ENCODE results near the gene ELSPBP1.

The ELSPBP1 gene

DNA sequence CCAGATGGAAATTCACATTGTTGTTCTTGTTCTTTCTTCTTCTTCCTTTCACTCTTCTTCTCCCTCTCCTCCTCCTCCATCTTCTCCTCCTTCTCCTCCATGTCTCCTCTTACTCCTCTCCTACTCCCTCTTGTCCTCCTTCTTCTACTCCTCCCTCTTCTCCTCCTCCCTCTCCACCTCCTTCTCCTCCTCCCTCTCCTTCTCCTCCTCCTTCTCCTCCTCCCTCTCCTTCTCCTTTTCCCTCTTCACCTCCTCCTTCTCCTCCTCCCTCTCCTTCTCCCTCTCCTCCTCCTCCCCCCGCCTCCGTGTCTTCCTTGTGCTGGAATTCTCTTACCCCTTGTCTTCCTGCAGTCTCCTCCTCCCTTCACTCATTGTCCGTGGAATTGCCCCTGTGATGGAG lies 31.0 kb downstream of the ELSPBP1 start:
- DNase-seq (ENCODE audit: low read depth in 1 of 2, low spot score in 1 of 2), result no peak

DNA sequence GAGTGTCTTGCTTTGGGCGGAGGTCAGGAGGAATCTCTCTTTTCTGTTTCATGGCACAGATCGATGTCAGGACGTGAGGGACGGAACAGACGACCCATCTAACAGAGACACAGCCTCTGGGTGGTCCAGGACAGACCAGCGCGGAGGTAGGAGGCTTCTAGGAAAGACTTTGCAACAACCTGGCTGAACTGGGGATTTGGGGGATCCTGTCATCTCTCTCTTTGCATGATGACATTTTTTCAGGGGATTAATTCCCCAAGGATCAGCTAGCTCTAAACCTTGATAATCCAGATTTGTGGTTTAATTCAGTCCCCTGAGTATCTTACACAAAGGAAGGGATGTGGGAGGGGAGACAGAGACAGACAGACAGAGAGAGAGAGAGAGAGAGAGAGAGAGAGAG lies 35.0 kb downstream of the ELSPBP1 start:
- H3K27me3 ChIP-seq (ENCODE audit: insufficient read depth, poor library complexity, severe bottlenecking), result no peaks in the 10 kb centered on the region
- DNase-seq (ENCODE audit: low read depth in 1 of 2, low spot score in 1 of 2), result no peak
- TF ChIP-seq GABPA (IDR thresholded peaks at IDR 0.05; ENCODE audit: low read depth) (no peak), SPI1 (IDR thresholded peaks at IDR 0.05; ENCODE audit: borderline replicate concordance, low read depth) (no peak), POLR2AphosphoS5 (IDR thresholded peaks at IDR 0.05; ENCODE audit: low read depth) (no peak)
- TF ChIP-seq, protein P1, sequence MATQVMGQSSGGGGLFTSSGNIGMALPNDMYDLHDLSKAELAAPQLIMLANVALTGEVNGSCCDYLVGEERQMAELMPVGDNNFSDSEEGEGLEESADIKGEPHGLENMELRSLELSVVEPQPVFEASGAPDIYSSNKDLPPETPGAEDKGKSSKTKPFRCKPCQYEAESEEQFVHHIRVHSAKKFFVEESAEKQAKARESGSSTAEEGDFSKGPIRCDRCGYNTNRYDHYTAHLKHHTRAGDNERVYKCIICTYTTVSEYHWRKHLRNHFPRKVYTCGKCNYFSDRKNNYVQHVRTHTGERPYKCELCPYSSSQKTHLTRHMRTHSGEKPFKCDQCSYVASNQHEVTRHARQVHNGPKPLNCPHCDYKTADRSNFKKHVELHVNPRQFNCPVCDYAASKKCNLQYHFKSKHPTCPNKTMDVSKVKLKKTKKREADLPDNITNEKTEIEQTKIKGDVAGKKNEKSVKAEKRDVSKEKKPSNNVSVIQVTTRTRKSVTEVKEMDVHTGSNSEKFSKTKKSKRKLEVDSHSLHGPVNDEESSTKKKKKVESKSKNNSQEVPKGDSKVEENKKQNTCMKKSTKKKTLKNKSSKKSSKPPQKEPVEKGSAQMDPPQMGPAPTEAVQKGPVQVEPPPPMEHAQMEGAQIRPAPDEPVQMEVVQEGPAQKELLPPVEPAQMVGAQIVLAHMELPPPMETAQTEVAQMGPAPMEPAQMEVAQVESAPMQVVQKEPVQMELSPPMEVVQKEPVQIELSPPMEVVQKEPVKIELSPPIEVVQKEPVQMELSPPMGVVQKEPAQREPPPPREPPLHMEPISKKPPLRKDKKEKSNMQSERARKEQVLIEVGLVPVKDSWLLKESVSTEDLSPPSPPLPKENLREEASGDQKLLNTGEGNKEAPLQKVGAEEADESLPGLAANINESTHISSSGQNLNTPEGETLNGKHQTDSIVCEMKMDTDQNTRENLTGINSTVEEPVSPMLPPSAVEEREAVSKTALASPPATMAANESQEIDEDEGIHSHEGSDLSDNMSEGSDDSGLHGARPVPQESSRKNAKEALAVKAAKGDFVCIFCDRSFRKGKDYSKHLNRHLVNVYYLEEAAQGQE (IDR thresholded peaks at IDR 0.05; ENCODE audit: insufficient replicate concordance, low read depth), result no peak
- TF ChIP-seq, protein P2, sequence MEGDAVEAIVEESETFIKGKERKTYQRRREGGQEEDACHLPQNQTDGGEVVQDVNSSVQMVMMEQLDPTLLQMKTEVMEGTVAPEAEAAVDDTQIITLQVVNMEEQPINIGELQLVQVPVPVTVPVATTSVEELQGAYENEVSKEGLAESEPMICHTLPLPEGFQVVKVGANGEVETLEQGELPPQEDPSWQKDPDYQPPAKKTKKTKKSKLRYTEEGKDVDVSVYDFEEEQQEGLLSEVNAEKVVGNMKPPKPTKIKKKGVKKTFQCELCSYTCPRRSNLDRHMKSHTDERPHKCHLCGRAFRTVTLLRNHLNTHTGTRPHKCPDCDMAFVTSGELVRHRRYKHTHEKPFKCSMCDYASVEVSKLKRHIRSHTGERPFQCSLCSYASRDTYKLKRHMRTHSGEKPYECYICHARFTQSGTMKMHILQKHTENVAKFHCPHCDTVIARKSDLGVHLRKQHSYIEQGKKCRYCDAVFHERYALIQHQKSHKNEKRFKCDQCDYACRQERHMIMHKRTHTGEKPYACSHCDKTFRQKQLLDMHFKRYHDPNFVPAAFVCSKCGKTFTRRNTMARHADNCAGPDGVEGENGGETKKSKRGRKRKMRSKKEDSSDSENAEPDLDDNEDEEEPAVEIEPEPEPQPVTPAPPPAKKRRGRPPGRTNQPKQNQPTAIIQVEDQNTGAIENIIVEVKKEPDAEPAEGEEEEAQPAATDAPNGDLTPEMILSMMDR (IDR thresholded peaks at IDR 0.05; ENCODE audit: insufficient read depth, low read length), result no peak
- no peak overlapping the region for H3K27ac ChIP-seq (replicated peaks)
- no peak overlapping the region for H3K4me3 ChIP-seq (replicated peaks; ENCODE audit: insufficient read depth, low read length)

More for the DNA sequence above, 31.0 kb downstream of the ELSPBP1 start:
- no peaks in the 10 kb centered on the region for H3K27me3 ChIP-seq (ENCODE audit: insufficient read depth, poor library complexity, severe bottlenecking)
- H3K27ac ChIP-seq (replicated peaks), result no peak overlapping the region
- TF ChIP-seq, protein P1 (IDR thresholded peaks at IDR 0.05; ENCODE audit: insufficient replicate concordance, low read depth), result no peak
- no peak for TF ChIP-seq GABPA (IDR thresholded peaks at IDR 0.05; ENCODE audit: low read depth)
- TF ChIP-seq, protein P2 (IDR thresholded peaks at IDR 0.05; ENCODE audit: insufficient read depth, low read length), result no peak
- no peak for TF ChIP-seq SPI1 (IDR thresholded peaks at IDR 0.05; ENCODE audit: borderline replicate concordance, low read depth)
- no peak for TF ChIP-seq POLR2AphosphoS5 (IDR thresholded peaks at IDR 0.05; ENCODE audit: low read depth)
- H3K4me3 ChIP-seq (replicated peaks; ENCODE audit: insufficient read depth, low read length), result no peak overlapping the region

DNA sequence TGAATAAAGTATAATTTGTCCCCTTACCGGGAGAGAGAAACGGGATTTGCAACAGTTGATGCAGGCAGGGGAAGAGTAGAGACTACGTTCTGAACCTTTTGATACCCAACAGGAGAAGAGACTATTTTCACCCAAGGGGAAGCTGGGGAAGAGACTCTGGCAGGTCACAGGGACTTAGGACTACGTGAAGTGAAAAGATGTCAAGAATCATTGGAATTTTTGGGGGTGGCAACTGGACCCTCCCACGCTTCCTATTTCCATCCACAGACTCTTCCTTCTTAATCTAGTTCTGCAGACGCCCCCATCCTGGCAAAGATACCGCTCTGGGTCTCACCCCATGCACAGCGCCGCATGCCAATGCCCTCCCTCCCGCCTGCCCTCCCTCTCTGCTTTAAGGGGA lies 35.6 kb downstream of the ELSPBP1 start:
- Histone ChIP-seq H3K4me3 (replicated peaks; ENCODE audit: insufficient read depth, low read length) (no peak overlapping the region), H3K27me3 (ENCODE audit: insufficient read depth, poor library complexity, severe bottlenecking) (no peaks in the 10 kb centered on the region), H3K27ac (replicated peaks) (no peak overlapping the region)
- DNase-seq (ENCODE audit: low read depth in 1 of 2, low spot score in 1 of 2), result no peak
- TF ChIP-seq GABPA (IDR thresholded peaks at IDR 0.05; ENCODE audit: low read depth), result no peak
- TF ChIP-seq, protein P2 (IDR thresholded peaks at IDR 0.05; ENCODE audit: insufficient read depth, low read length), result no peak
- TF ChIP-seq SPI1 (IDR thresholded peaks at IDR 0.05; ENCODE audit: borderline replicate concordance, low read depth), result no peak
- TF ChIP-seq, protein P1 (IDR thresholded peaks at IDR 0.05; ENCODE audit: insufficient replicate concordance, low read depth), result no peak
- no peak for TF ChIP-seq POLR2AphosphoS5 (IDR thresholded peaks at IDR 0.05; ENCODE audit: low read depth)

Data from HL-60 (cell line).